GM21576 (cell line): ENCODE results near the gene ERO1B.
A peak's percentile ranks its signal among the peaks of the same experiment; 100 is the strongest.
"Not testable (repeated sequence)": the region's sequence is repeated elsewhere in the genome, so short reads cannot be mapped to it uniquely, and the experiment has no call there.

Experiments used
- ATAC-seq: cut with Tn5 transposase; IDR thresholded peaks from one replicate; pipeline ENCODE4 v1.9.1; 2021; ENCODE audit warnings: mild to moderate bottlenecking, moderate library complexity; ENCODE audit not compliant: unreplicated experiment

ERO1B gene

GRCh38 chr1:236281654-236282424 is at the start of gene ERO1B:
Gene ERO1B (minus strand): TSS chr1:236281958. CDS start chr1:236281783, 175 bp downstream.
- ATAC-seq: peak; percentile 71

GRCh38 chr1:236331412-236331811 is 49.7 kb upstream of the ERO1B start:
- not testable (repeated sequence) for ATAC-seq

GRCh38 chr1:236326432-236326831 is 44.7 kb upstream of the ERO1B start:
- no peak for ATAC-seq

- no peak for ATAC-seq
Measured at GRCh38 chr1:236325567-236325966, 43.8 kb upstream of the ERO1B start.

GRCh38 chr1:236323819-236324411 is 42.2 kb upstream of the ERO1B start:
- no peak for ATAC-seq

- ATAC-seq: no peak
Measured at GRCh38 chr1:236322566-236323409, 41.0 kb upstream of the ERO1B start.

GRCh38 chr1:236321101-236321500 is 39.3 kb upstream of the ERO1B start:
- ATAC-seq: no peak

GRCh38 chr1:236320671-236321070 is 38.9 kb upstream of the ERO1B start:
- ATAC-seq: no peak

GRCh38 chr1:236320214-236320613 is 38.5 kb upstream of the ERO1B start:
- no peak for ATAC-seq

- ATAC-seq: no peak
Measured at GRCh38 chr1:236316437-236316836, 34.7 kb upstream of the ERO1B start.

- ATAC-seq: no peak
Measured at GRCh38 chr1:236315518-236315917, 33.8 kb upstream of the ERO1B start.

GRCh38 chr1:236315092-236315491 is 33.3 kb upstream of the ERO1B start:
- no peak for ATAC-seq

GRCh38 chr1:236314050-236314449 is 32.3 kb upstream of the ERO1B start:
- ATAC-seq: not testable (repeated sequence)

- no peak for ATAC-seq
Measured at GRCh38 chr1:236313427-236313826, 31.7 kb upstream of the ERO1B start.

GRCh38 chr1:236311040-236311439 is 29.3 kb upstream of the ERO1B start:
- ATAC-seq: no peak

- ATAC-seq: no peak
Measured at GRCh38 chr1:236308827-236309226, 27.1 kb upstream of the ERO1B start.

- ATAC-seq: no peak
Measured at GRCh38 chr1:236307435-236307834, 25.7 kb upstream of the ERO1B start.

- no peak for ATAC-seq
Measured at GRCh38 chr1:236304682-236305081, 22.9 kb upstream of the ERO1B start.

- ATAC-seq: peak; percentile 66
Measured at GRCh38 chr1:236303675-236304074, 21.9 kb upstream of the ERO1B start.

- no peak for ATAC-seq
Measured at GRCh38 chr1:236302941-236303340, 21.2 kb upstream of the ERO1B start.

GRCh38 chr1:236301958-236302335 is 20.2 kb upstream of the ERO1B start:
- no peak for ATAC-seq
